Motor neuron (in vitro differentiated cells): Measurements from ENCODE around the gene GPR62. TPM values are rescaled to one million over a fixed set of nuclear protein-coding genes. Genes with fewer than 3 reads are reported as not detected.

Experiments
- ATAC-seq, 8 experiments: fragments of 200-7000 bp; cut with Tn5 transposase; replicated peaks in 6 of 8; 2 replicates each; pipeline ENCODE4 v1.8.0; 2021; ENCODE audit warnings: mild to moderate bottlenecking in 8 of 8, moderate library complexity in 8 of 8
- H3K27ac ChIP-seq, 2 donors: fragments of 250-450 bp; sonication (Bioruptor Pico); 2 replicates each; pipeline ENCODE4 v1.9.0; 2021; ENCODE audit warnings: antibody characterized with exemption in 2 of 2, mild to moderate bottlenecking in 2 of 2, moderate library complexity in 1 of 2
- H3K4me1 ChIP-seq, 2 donors: fragments of 250-450 bp; sonication (Bioruptor Pico); replicated peaks in 1 of 2; 2 replicates each; pipeline ENCODE4 v1.6.1; 2021; ENCODE audit warnings: antibody characterized with exemption in 2 of 2, mild to moderate bottlenecking in 2 of 2, moderate library complexity in 1 of 2
- H3K4me3 ChIP-seq, 5 donors: fragments of 250-450 bp; sonication (Bioruptor Pico); 2 replicates each; pipeline ENCODE4 v1.9.0; 2021; ENCODE audit warnings: antibody characterized with exemption in 5 of 5, mild to moderate bottlenecking in 5 of 5, moderate library complexity in 4 of 5
- WGBS, 10 experiments: fragments of 450-650 bp; shearing (Covaris generic); methylation state at CpG; one replicate each; pipeline ENCODE4 v1.0.0; 2022; 5-methylcytosine and 5-hydroxymethylcytosine counted together
- in situ Hi-C, 9 experiments: fragments of 400-800 bp; cut with MboI; loops; one replicate each; pipeline ENCODE4 v1.15.0; 2021; ENCODE audit warnings: low sequenced_read_pairs in 9 of 9, low pct_unique_long_range_greater_than_20kb in 2 of 9; ENCODE audit not compliant: unreplicated experiment in 9 of 9
- total RNA-seq, 8 experiments: library from RNA; unstranded; fragments of 300-600 nt; gene quantifications; 2 replicates each; pipeline versions ENCODE4 v1.2.3 to v1.2.4, GENCODE V29; 2022

The GPR62 gene
- total RNA-seq, 8 experiments from 2014 or later = 0.25 to 2.3 (median 0.66) TPM; not detected in 1

- Histone ChIP-seq H3K27ac (peak overlapping the region; percentile 78 to 83), H3K4me3 (peak overlapping the region in 4 of 5 donors; percentile 8 to 30 (median 26)), H3K4me1 (peaks cover 16% of the 10 kb centered on the region in 2 donors)
- WGBS, 10 experiments = 40 to 60% (median 48%) methylated on average over 1 to 2 of the region's 17 CpGs; no CpG with 5 or more reads in 7 of the 10 experiments
- peak in 3 of 8 experiments; percentile 6 to 36 (median 12) for ATAC-seq
- in situ Hi-C loops = no loop called here
Observed at GRCh38 chr3:51942603-51943450, 12.4 kb upstream of the GPR62 start.

- Histone ChIP-seq H3K4me3 (no peak overlapping the region), H3K4me1 (peaks cover 16% of the 10 kb centered on the region in 2 donors), H3K27ac (no peak overlapping the region)
- in situ Hi-C loops = no loop called here
- no peak for ATAC-seq
- WGBS, 10 experiments = 80 to 100% (median 94%) methylated on average over 1 to 6 of the region's 21 CpGs; no CpG with 5 or more reads in 2 of the 10 experiments
Observed at GRCh38 chr3:51943451-51944391, 11.5 kb upstream of the GPR62 start.

GRCh38 chr3:51944451-51945021, 10.6 kb upstream of the GPR62 start:
- Histone ChIP-seq H3K4me3 (no peak overlapping the region), H3K27ac (no peak overlapping the region), H3K4me1 (peaks cover 16% of the 10 kb centered on the region in 2 donors)
- WGBS, 10 experiments = 62 to 93% (median 81%) methylated on average over 3 to 5 of the region's 11 CpGs; no CpG with 5 or more reads in 6 of the 10 experiments
- ATAC-seq = no peak
- in situ Hi-C loops = no loop called here

- 63 to 100% (median 72%) methylated on average over 1 to 8 of the region's 18 CpGs; no CpG with 5 or more reads in 6 of the 10 experiments for WGBS, 10 experiments
- Histone ChIP-seq H3K27ac (no peak overlapping the region), H3K4me1 (peaks cover 16 to 19% of the 10 kb centered on the region in 2 donors), H3K4me3 (no peak overlapping the region)
- in situ Hi-C loops = no loop called here
- ATAC-seq = no peak
Observed at GRCh38 chr3:51945031-51945840, 9.9 kb upstream of the GPR62 start.

- ATAC-seq = no peak
- Histone ChIP-seq H3K4me3 (no peak overlapping the region), H3K4me1 (peaks cover 9 to 14% of the 10 kb centered on the region in 2 donors), H3K27ac (no peak overlapping the region)
- in situ Hi-C loops = no loop called here
- WGBS, 10 experiments = 92 to 100% (median 100%) methylated on average over 1 to 6 of the region's 14 CpGs; no CpG with 5 or more reads in 5 of the 10 experiments
Observed at GRCh38 chr3:51945926-51946705, 9.1 kb upstream of the GPR62 start.

- in situ Hi-C loops = no loop called here
- Histone ChIP-seq H3K4me1 (peaks cover 9 to 14% of the 10 kb centered on the region in 2 donors), H3K4me3 (no peak overlapping the region), H3K27ac (no peak overlapping the region)
- 60 to 80% (median 67%) methylated on average over 1 to 3 of the region's 4 CpGs; no CpG with 5 or more reads in 7 of the 10 experiments for WGBS, 10 experiments
- ATAC-seq = no peak
Observed at GRCh38 chr3:51946796-51947195, 8.4 kb upstream of the GPR62 start.

- ATAC-seq = no peak
- in situ Hi-C loops = no loop called here
- no peak overlapping the region for H3K4me3 ChIP-seq
- no peak overlapping the region for H3K27ac ChIP-seq
- 60 to 100% (median 66%) methylated on average over 1 to 11 of the region's 13 CpGs; no CpG with 5 or more reads in 5 of the 10 experiments for WGBS, 10 experiments
- peaks cover 6 to 13% of the 10 kb centered on the region in 2 donors for H3K4me1 ChIP-seq
Observed at GRCh38 chr3:51947215-51947900, 7.8 kb upstream of the GPR62 start.

GRCh38 chr3:51948016-51948580, 7.1 kb upstream of the GPR62 start:
- 43 to 90% (median 72%) methylated on average over 1 to 7 of the region's 10 CpGs; no CpG with 5 or more reads in 3 of the 10 experiments for WGBS, 10 experiments
- H3K27ac ChIP-seq = no peak overlapping the region
- H3K4me1 ChIP-seq = peaks cover 0 to 6% of the 10 kb centered on the region in 2 donors
- in situ Hi-C loops = no loop called here
- no peak for ATAC-seq
- H3K4me3 ChIP-seq = no peak overlapping the region

- Histone ChIP-seq H3K4me1 (peaks cover 0 to 8% of the 10 kb centered on the region in 2 donors), H3K27ac (no peak overlapping the region), H3K4me3 (no peak overlapping the region)
- peak in 1 of 8 experiments; percentile 19 for ATAC-seq
- in situ Hi-C loops = no loop called here
- WGBS, 10 experiments = 80 to 92% methylated on average over 2 of the region's 5 CpGs; no CpG with 5 or more reads in 8 of the 10 experiments
Observed at GRCh38 chr3:51949121-51949520, 6.1 kb upstream of the GPR62 start.

- in situ Hi-C loops = no loop called here
- WGBS, 10 experiments = 67 to 100% (median 86%) methylated on average over 1 to 2 of the region's 2 CpGs; no CpG with 5 or more reads in 5 of the 10 experiments
- H3K4me1 ChIP-seq = peaks cover 2 to 8% of the 10 kb centered on the region in 2 donors
- no peak overlapping the region for H3K27ac ChIP-seq
- ATAC-seq = no peak
- no peak overlapping the region for H3K4me3 ChIP-seq
Observed at GRCh38 chr3:51950899-51951298, 4.3 kb upstream of the GPR62 start.

GRCh38 chr3:51953445-51953844, 1.7 kb upstream of the GPR62 start:
- no peak overlapping the region for H3K4me3 ChIP-seq
- peaks cover 8% of the 10 kb centered on the region in 2 donors for H3K4me1 ChIP-seq
- peak in 2 of 8 experiments; percentile 4 to 30 for ATAC-seq
- in situ Hi-C loops = no loop called here
- H3K27ac ChIP-seq = no peak overlapping the region
- 50 to 83% (median 58%) methylated on average over 1 to 3 of the region's 3 CpGs; no CpG with 5 or more reads in 3 of the 10 experiments for WGBS, 10 experiments
